K562 (cell line): ENCODE data around the gene ADK. TPM values are rescaled to one million over a fixed set of nuclear protein-coding genes. Genes with fewer than 3 reads are reported as not detected.

Experiments
- ETV6 ChIP-seq, 3 experiments: fragments of 150-350 bp in 1 of 3; sonication (generic) in 1 of 3; formaldehyde crosslinking in 1 of 3; IDR thresholded peaks; 2 replicates each; pipeline versions ENCODE4 v1.6.1 to v1.8.0; 2014 to 2022; ENCODE audit warnings: borderline replicate concordance in 2 of 3, low read depth in 2 of 3, antibody characterized with exemption in 1 of 3, low read length in 1 of 3, mild to moderate bottlenecking in 1 of 3, missing genetic modification reagents in 1 of 3
- GABPA ChIP-seq: fragments of 200-800 bp; sonication (Bioruptor generic); conservative IDR thresholded peaks from 2 replicates; pipeline ENCODE4 v1.6.1; 2016; ENCODE audit warnings: low read depth, missing genetic modification characterization, missing compliant biosample characterization
- GABPB1 ChIP-seq: sonication (generic); formaldehyde crosslinking; IDR thresholded peaks from 2 replicates; pipeline ENCODE4 v1.8.0; 2022; ENCODE audit warnings: mild to moderate bottlenecking, missing genetic modification reagents
- NELFE ChIP-seq: IDR thresholded peaks from 2 replicates; pipeline ENCODE4 v1.6.1; 2011; ENCODE audit warnings: mild to moderate bottlenecking; ENCODE audit not compliant: insufficient read depth, insufficient read length
- NFATC3 ChIP-seq: fragments of 450-650 bp; IDR thresholded peaks from 2 replicates; pipeline ENCODE4 v1.6.1; 2017; ENCODE audit warnings: mild to moderate bottlenecking
- PHF21A ChIP-seq: fragments of 450-650 bp; IDR thresholded peaks from 2 replicates; pipeline ENCODE4 v1.6.1; 2017; ENCODE audit warnings: low read depth, borderline replicate concordance
- SIN3B ChIP-seq: fragments of 450-650 bp; IDR thresholded peaks from 2 replicates; pipeline ENCODE4 v1.6.1; 2017; ENCODE audit warnings: low read depth, mild to moderate bottlenecking, moderate library complexity
- SRSF9 ChIP-seq: fragments of 200-400 bp; formaldehyde crosslinking; IDR thresholded peaks from 2 replicates; pipeline ENCODE4 v1.6.1; 2017; ENCODE audit warnings: low read depth, low read length, borderline replicate concordance
- USF1 ChIP-seq: sonication (generic); formaldehyde crosslinking; IDR thresholded peaks from 2 replicates; pipeline ENCODE4 v1.9.0; 2022; ENCODE audit warnings: mild to moderate bottlenecking, missing genetic modification reagents
- ZNF133 ChIP-seq: fragments of 250-450 bp; sonication (Bioruptor Pico); IDR thresholded peaks from 2 replicates; pipeline ENCODE4 v1.4.0; 2020; ENCODE audit warnings: mild to moderate bottlenecking
- ZNF445 ChIP-seq: fragments of 250-450 bp; sonication (Bioruptor Pico); IDR thresholded peaks from 2 replicates; pipeline ENCODE4 v1.4.0; 2020; ENCODE audit warnings: low read depth, mild to moderate bottlenecking, moderate library complexity
- polyA plus RNA-seq, 8 experiments: library from polyadenylated mRNA; depleted of rRNA in 4 of 8; stranded (reverse) in 5 of 8; unstranded in 3 of 8; fragments of >200 nt; fragmentation: Nextera tagmentation in 2 of 8; fragmentation: Illumina TruSeq in 1 of 8; extraction: Ambion mirVana in 2 of 8; extraction: Trizol in 1 of 8; gene quantifications; 2 replicates each; pipeline versions ENCODE4 v1.2.1 to v1.2.3, GENCODE V29; 2011 to 2014; ENCODE audit warnings: inconsistent platforms in 1 of 8, missing spikeins in 1 of 8
- total RNA-seq, 7 experiments: library from RNA; depleted of rRNA in 6 of 7; stranded (reverse); fragments of >200 nt in 6 of 7; fragmentation: Illumina TruSeq in 2 of 7; extraction: Trizol in 2 of 7; gene quantifications; 2 replicates each; pipeline versions ENCODE4 v1.2.1 to v1.2.3, GENCODE V29; 2011 to 2021; ENCODE audit warnings: low replicate concordance in 1 of 7
- TF ChIP-seq, protein P1 (sequence below), 2 experiments: IDR thresholded peaks in 1 of 2; conservative IDR thresholded peaks in 1 of 2; 2 replicates each; pipeline ENCODE4 v1.6.1; 2016; ENCODE audit warnings: low read depth in 2 of 2, mild to moderate bottlenecking in 1 of 2, missing compliant biosample characterization in 1 of 2, missing genetic modification characterization in 1 of 2, moderate library complexity in 1 of 2
- TF ChIP-seq, protein P2 (sequence below), 3 experiments: fragments of 200-800 bp in 1 of 3; sonication (Bioruptor generic) in 1 of 3; sonication (generic) in 1 of 3; formaldehyde crosslinking in 1 of 3; IDR thresholded peaks; 2 replicates each; pipeline versions ENCODE4 v1.6.1 to v1.8.0; 2016 to 2022; ENCODE audit warnings: mild to moderate bottlenecking in 2 of 3, missing compliant biosample characterization in 2 of 3, missing genetic modification characterization in 2 of 3, missing genetic modification reagents in 1 of 3
- TF ChIP-seq, protein P3 (sequence below): fragments of 250-450 bp; sonication (Bioruptor Pico); IDR thresholded peaks from 2 replicates; pipeline ENCODE4 v1.5.0; 2021; ENCODE audit warnings: mild to moderate bottlenecking, borderline replicate concordance
- TF ChIP-seq, protein P4 (sequence below): IDR thresholded peaks from 2 replicates; pipeline ENCODE4 v1.6.1; 2011; ENCODE audit warnings: borderline replicate concordance, low read depth, mild to moderate bottlenecking, moderate library complexity, low read length; ENCODE audit not compliant: insufficient read depth, poor library complexity, severe bottlenecking

ADK gene
- total and polyA plus RNA-seq, 9 of the 15 experiments (the other 6 are each of a cell fraction or from before 2014, with no cell fraction given): 54.2 to 97.8 (median 73.6) TPM

DNA sequence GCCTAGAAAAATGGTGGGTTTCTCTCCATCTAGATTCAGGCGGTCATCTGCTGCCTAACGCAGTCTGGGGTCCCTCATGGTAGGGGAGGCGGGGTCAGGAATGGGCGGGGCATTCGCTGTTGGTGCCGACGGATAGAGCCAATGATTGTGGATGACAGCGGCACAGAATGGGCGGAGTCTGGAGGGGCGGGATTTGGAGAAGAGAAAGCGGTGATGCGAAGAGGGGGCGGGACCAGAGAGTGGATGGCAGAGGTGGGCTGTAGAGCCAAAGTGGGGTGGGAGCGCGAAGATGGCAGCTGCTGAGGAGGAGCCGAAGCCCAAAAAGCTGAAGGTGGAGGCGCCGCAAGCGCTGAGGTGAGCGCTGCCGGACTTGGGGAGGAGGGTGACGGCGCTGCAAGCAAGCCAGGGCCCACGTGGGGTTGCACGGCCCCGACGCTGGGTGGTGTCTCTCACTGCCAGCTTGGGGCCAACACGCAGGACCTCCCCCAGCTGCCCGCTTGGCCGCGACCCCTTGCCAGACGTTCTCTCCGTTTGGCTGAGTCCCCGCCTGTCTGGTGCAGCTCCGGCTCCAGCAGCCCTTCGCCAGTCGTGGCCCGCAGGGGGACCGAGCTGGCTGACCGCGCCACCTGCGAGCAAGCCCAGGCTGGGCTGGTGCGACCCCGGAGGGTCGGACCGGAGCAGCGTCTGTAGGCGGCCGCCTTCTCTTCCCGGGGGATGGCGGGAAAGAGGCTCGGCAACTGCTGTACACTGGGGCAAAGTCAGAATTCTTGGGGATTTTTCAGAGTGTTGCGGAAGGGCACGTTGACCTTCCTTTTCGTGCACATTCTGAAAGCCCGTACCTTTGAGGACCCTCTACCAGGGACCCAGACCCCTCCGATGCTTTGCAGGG is at the start of gene ADK (continued):
- TF ChIP-seq USF1 (CRISPR knock-in tag) (peak; percentile 92), ETV6 (IDR thresholded peaks at IDR 0.05; ENCODE audit: borderline replicate concordance in 1 of 2, low read depth in 2 of 2, low read length in 1 of 2) (no peak), ETV6 (CRISPR knock-in tag; IDR thresholded peaks at IDR 0.05; ENCODE audit: borderline replicate concordance) (peak; percentile 91), ZNF133 (CRISPR knock-in tag) (no peak), GABPB1 (CRISPR knock-in tag) (peak; percentile 65), SIN3B (peak; percentile 51; the same call in 1 of the 2 replicates), GABPA (tag) (no peak), SRSF9 (no peak), NFATC3 (no peak), ZNF445 (CRISPR knock-in tag) (no peak), PHF21A (no peak), NELFE (no peak)
- TF ChIP-seq, protein P1, sequence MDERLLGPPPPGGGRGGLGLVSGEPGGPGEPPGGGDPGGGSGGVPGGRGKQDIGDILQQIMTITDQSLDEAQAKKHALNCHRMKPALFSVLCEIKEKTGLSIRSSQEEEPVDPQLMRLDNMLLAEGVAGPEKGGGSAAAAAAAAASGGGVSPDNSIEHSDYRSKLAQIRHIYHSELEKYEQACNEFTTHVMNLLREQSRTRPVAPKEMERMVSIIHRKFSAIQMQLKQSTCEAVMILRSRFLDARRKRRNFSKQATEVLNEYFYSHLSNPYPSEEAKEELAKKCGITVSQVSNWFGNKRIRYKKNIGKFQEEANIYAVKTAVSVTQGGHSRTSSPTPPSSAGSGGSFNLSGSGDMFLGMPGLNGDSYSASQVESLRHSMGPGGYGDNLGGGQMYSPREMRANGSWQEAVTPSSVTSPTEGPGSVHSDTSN (CRISPR knock-in tag; IDR thresholded peaks at IDR 0.05; ENCODE audit: low read depth): no peak
- TF ChIP-seq, protein P1 (tag; conservative IDR thresholded peaks at IDR 0.05; ENCODE audit: low read depth): no peak; the same call in none of the 2 replicates
- TF ChIP-seq, protein P2, sequence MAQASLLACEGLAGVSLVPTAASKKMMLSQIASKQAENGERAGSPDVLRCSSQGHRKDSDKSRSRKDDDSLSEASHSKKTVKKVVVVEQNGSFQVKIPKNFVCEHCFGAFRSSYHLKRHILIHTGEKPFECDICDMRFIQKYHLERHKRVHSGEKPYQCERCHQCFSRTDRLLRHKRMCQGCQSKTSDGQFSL (CRISPR knock-in tag; IDR thresholded peaks at IDR 0.05): no peak; the same call in none of the 2 replicates
- TF ChIP-seq, protein P2 (tag; IDR thresholded peaks at IDR 0.05): no peak
- TF ChIP-seq, protein P3, sequence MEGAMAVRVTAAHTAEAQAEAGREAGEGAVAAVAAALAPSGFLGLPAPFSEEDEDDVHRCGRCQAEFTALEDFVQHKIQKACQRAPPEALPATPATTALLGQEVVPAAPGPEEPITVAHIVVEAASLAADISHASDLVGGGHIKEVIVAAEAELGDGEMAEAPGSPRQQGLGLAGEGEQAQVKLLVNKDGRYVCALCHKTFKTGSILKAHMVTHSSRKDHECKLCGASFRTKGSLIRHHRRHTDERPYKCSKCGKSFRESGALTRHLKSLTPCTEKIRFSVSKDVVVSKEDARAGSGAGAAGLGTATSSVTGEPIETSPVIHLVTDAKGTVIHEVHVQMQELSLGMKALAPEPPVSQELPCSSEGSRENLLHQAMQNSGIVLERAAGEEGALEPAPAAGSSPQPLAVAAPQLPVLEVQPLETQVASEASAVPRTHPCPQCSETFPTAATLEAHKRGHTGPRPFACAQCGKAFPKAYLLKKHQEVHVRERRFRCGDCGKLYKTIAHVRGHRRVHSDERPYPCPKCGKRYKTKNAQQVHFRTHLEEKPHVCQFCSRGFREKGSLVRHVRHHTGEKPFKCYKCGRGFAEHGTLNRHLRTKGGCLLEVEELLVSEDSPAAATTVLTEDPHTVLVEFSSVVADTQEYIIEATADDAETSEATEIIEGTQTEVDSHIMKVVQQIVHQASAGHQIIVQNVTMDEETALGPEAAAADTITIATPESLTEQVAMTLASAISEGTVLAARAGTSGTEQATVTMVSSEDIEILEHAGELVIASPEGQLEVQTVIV (CRISPR knock-in tag): no peak
- TF ChIP-seq, protein P4, sequence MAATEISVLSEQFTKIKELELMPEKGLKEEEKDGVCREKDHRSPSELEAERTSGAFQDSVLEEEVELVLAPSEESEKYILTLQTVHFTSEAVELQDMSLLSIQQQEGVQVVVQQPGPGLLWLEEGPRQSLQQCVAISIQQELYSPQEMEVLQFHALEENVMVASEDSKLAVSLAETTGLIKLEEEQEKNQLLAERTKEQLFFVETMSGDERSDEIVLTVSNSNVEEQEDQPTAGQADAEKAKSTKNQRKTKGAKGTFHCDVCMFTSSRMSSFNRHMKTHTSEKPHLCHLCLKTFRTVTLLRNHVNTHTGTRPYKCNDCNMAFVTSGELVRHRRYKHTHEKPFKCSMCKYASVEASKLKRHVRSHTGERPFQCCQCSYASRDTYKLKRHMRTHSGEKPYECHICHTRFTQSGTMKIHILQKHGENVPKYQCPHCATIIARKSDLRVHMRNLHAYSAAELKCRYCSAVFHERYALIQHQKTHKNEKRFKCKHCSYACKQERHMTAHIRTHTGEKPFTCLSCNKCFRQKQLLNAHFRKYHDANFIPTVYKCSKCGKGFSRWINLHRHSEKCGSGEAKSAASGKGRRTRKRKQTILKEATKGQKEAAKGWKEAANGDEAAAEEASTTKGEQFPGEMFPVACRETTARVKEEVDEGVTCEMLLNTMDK: peak; percentile 57
